HCT116 (cell line): Measurements from ENCODE around the gene CIRBP. TPM values are rescaled to one million over a fixed set of nuclear protein-coding genes. Genes with fewer than 3 reads are reported as not detected.

Source experiments
- ATAC-seq: fragments of 200-7000 bp; cut with Tn5 transposase; 2 replicates; pipeline ENCODE4 v1.9.1; 2020; ENCODE audit warnings: mild to moderate bottlenecking, moderate library complexity
- BruUV-seq: library from RNA; stranded (reverse); fragments of 400-500 nt; replicated peaks from 2 replicates; lab custom pipeline; 2021; lab: Mats Ljungman, UMichigan
- CTCF ChIA-PET: fragments of 300-600 bp; sonication (Branson Sonifier 250); formaldehyde crosslinking; loops from one replicate; lab custom pipeline; 2021; ENCODE audit warnings: antibody characterized with exemption; lab: Charles Lee
- POLR2A ChIA-PET: fragments of 300-600, 350-600 bp; sonication (Branson Sonifier 250); formaldehyde crosslinking; loops from one replicate; lab custom pipeline; 2021; ENCODE audit warnings: antibody characterized with exemption; lab: Charles Lee
- RAD21 ChIA-PET, 2 experiments: fragments of 300-600 bp; sonication (Branson Sonifier 250); formaldehyde crosslinking; loops; one replicate each; lab custom pipeline; 2023; ENCODE audit warnings: low total read pairs in 2 of 2; ENCODE audit not compliant: uncharacterized antibody in 2 of 2, unreplicated experiment in 2 of 2, low non-redundant PET in 1 of 2; lab: Charles Lee
- DNase-seq: peaks from one replicate; pipeline ENCODE4 v3.0.0-alpha.2; 2010; ENCODE audit warnings: low read depth, low spot score
- H2AFZ ChIP-seq: fragments of 200-600 bp; shearing (Covaris generic), sonication (generic); 2 replicates; pipeline ENCODE4 v1.6.1; 2017; ENCODE audit warnings: low read depth, mixed run types, mixed read lengths, antibody characterized with exemption, low read length; ENCODE audit not compliant: poor library complexity, severe bottlenecking
- H3K27ac ChIP-seq: 2 replicates; pipeline ENCODE4 v1.5.1; 2012; ENCODE audit warnings: low read depth, low read length
- H3K27me3 ChIP-seq: fragments of 200-600 bp; sonication (generic); 2 replicates; pipeline ENCODE4 v1.6.1; 2016; ENCODE audit warnings: mixed run types, low read length, mixed read lengths; ENCODE audit not compliant: insufficient read depth
- H3K36me3 ChIP-seq, 2 experiments: fragments of 200-500 bp in 1 of 2; fragments of 200-600 bp in 1 of 2; sonication (Bioruptor generic) in 1 of 2; sonication (generic) in 1 of 2; 2 replicates each; pipeline versions ENCODE4 v1.5.1 to v1.6.1; 2014 to 2016; ENCODE audit warnings: low read length in 2 of 2, inconsistent platforms in 1 of 2, mixed read lengths in 1 of 2, mixed run types in 1 of 2; ENCODE audit not compliant: insufficient read depth in 2 of 2, control insufficient read depth in 1 of 2
- H3K4me1 ChIP-seq, 2 experiments: fragments of 200-600 bp in 1 of 2; sonication (generic) in 1 of 2; 2 replicates each; pipeline versions ENCODE4 v1.5.1 to v1.6.1; 2012 to 2017; ENCODE audit warnings: low read length in 2 of 2, inconsistent platforms in 1 of 2, mild to moderate bottlenecking in 1 of 2, mixed read lengths in 1 of 2, mixed run types in 1 of 2, moderate library complexity in 1 of 2; ENCODE audit not compliant: insufficient read depth in 2 of 2, control insufficient read depth in 1 of 2
- H3K4me2 ChIP-seq: fragments of 200-600 bp; sonication (generic); 2 replicates; pipeline ENCODE4 v1.6.1; 2017; ENCODE audit warnings: mixed run types, low read length, mixed read lengths
- H3K4me3 ChIP-seq, 2 experiments: fragments of 200-600 bp in 1 of 2; sonication (generic) in 1 of 2; replicated peaks in 1 of 2; 2 replicates each; pipeline ENCODE4 v1.5.1; 2011 to 2016; ENCODE audit warnings: low read length in 2 of 2, control low read depth in 1 of 2, low read depth in 1 of 2, mild to moderate bottlenecking in 1 of 2, mixed read lengths in 1 of 2, mixed run types in 1 of 2
- H3K79me2 ChIP-seq: fragments of 200-600 bp; sonication (generic); 2 replicates; pipeline ENCODE4 v1.6.1; 2017; ENCODE audit warnings: mild to moderate bottlenecking, mixed run types, low read length, moderate library complexity, mixed read lengths; ENCODE audit not compliant: insufficient read depth
- H3K9ac ChIP-seq: fragments of 200-600 bp; sonication (generic); 2 replicates; pipeline ENCODE4 v1.6.1; 2016; ENCODE audit warnings: low read length, mixed read lengths
- H3K9me2 ChIP-seq: fragments of 200-600 bp; sonication (generic), shearing (Covaris generic); 2 replicates; pipeline ENCODE4 v1.6.1; 2017; ENCODE audit warnings: mixed run types, mild to moderate bottlenecking, moderate library complexity; ENCODE audit not compliant: insufficient read depth
- H3K9me3 ChIP-seq, 2 experiments: fragments of 200-500 bp in 1 of 2; fragments of 200-600 bp in 1 of 2; sonication (Bioruptor generic) in 1 of 2; sonication (generic) in 1 of 2; 2 replicates each; pipeline ENCODE4 v1.6.1; 2014 to 2017; ENCODE audit warnings: low read length in 2 of 2, mixed read lengths in 2 of 2, inconsistent platforms in 1 of 2, low read depth in 1 of 2, mild to moderate bottlenecking in 1 of 2, mixed run types in 1 of 2, moderate library complexity in 1 of 2; ENCODE audit not compliant: control insufficient read depth in 1 of 2, insufficient read depth in 1 of 2
- H4K20me1 ChIP-seq: fragments of 200-600 bp; sonication (generic), shearing (Covaris generic); 2 replicates; pipeline ENCODE4 v1.6.1; 2017; ENCODE audit warnings: mixed run types, mild to moderate bottlenecking, moderate library complexity; ENCODE audit not compliant: insufficient read depth
- CBX3 ChIP-seq: IDR thresholded peaks from 2 replicates; pipeline ENCODE4 v1.6.1; 2012; ENCODE audit warnings: low read depth
- CEBPB ChIP-seq: IDR thresholded peaks from 2 replicates; pipeline ENCODE4 v1.6.1; 2012; ENCODE audit warnings: low read depth
- EGR1 ChIP-seq: IDR thresholded peaks from 2 replicates; pipeline ENCODE4 v1.6.1; 2012; ENCODE audit warnings: low read depth
- EZH2 ChIP-seq: fragments of 200-600 bp; sonication (generic); IDR thresholded peaks from 2 replicates; pipeline ENCODE4 v1.6.1; 2017; ENCODE audit warnings: antibody characterized with exemption, mixed run types
- EZH2phosphoT487 ChIP-seq: fragments of 200-600 bp; IDR thresholded peaks from 2 replicates; pipeline ENCODE4 v1.6.1; 2018; ENCODE audit warnings: antibody characterized with exemption, borderline replicate concordance
- JUND ChIP-seq: IDR thresholded peaks from 2 replicates; pipeline ENCODE4 v1.6.1; 2012
- POLR2A ChIP-seq: IDR thresholded peaks from 2 replicates; pipeline ENCODE4 v1.7.0; 2011; ENCODE audit warnings: borderline replicate concordance; ENCODE audit not compliant: insufficient read depth, insufficient read length; ENCODE audit errors: extremely low read depth
- POLR2AphosphoS5 ChIP-seq: IDR thresholded peaks from 2 replicates; pipeline ENCODE4 v1.6.1; 2011; ENCODE audit warnings: mild to moderate bottlenecking, low read depth, low read length, moderate library complexity
- SIN3A ChIP-seq: IDR thresholded peaks from 2 replicates; pipeline ENCODE4 v1.6.1; 2012; ENCODE audit warnings: low read depth
- SRF ChIP-seq: IDR thresholded peaks from 2 replicates; pipeline ENCODE4 v1.6.1; 2012; ENCODE audit warnings: low read depth
- ZFX ChIP-seq: fragments of 450-650 bp; IDR thresholded peaks from 2 replicates; pipeline ENCODE4 v1.6.1; 2017
- ZNF274 ChIP-seq: fragments of 200-500 bp; sonication (Bioruptor generic); IDR thresholded peaks from 2 replicates; pipeline ENCODE4 v1.6.1; 2014; ENCODE audit warnings: mild to moderate bottlenecking, low read depth, low read length, inconsistent platforms
- intact Hi-C: fragments of 100-400 bp; cut with micrococcal nuclease; formaldehyde crosslinking; loops from 2 replicates; pipeline ENCODE4 v1.10.0; 2022
- total RNA-seq: library from RNA; stranded (reverse); gene quantifications from one replicate; pipeline ENCODE4 v1.2.1, GENCODE V29; 2021; ENCODE audit not compliant: unreplicated experiment
- TF ChIP-seq, protein P1 (sequence below): IDR thresholded peaks from 2 replicates; pipeline ENCODE4 v1.6.1; 2012; ENCODE audit warnings: low read depth
- TF ChIP-seq, protein P2 (sequence below): IDR thresholded peaks from 2 replicates; pipeline ENCODE4 v1.6.1; 2012
- TF ChIP-seq, protein P3 (sequence below), 3 experiments: fragments of 200-600 bp in 1 of 3; sonication (generic) in 1 of 3; IDR thresholded peaks in 2 of 3; conservative IDR thresholded peaks in 1 of 3; 2 replicates each; pipeline ENCODE4 v1.5.1; 2012 to 2017; ENCODE audit warnings: low read depth in 2 of 3, low read length in 2 of 3, antibody characterized with exemption in 1 of 3, borderline replicate concordance in 1 of 3, control low read depth in 1 of 3, mild to moderate bottlenecking in 1 of 3, mixed read lengths in 1 of 3, mixed run types in 1 of 3, moderate library complexity in 1 of 3; ENCODE audit not compliant: insufficient read depth in 1 of 3
- TF ChIP-seq, protein P4 (sequence below): IDR thresholded peaks from 2 replicates; pipeline ENCODE4 v1.6.1; 2012

Gene CIRBP
- total RNA-seq, 1 experiment from 2014 or later = 276 TPM

DNA sequence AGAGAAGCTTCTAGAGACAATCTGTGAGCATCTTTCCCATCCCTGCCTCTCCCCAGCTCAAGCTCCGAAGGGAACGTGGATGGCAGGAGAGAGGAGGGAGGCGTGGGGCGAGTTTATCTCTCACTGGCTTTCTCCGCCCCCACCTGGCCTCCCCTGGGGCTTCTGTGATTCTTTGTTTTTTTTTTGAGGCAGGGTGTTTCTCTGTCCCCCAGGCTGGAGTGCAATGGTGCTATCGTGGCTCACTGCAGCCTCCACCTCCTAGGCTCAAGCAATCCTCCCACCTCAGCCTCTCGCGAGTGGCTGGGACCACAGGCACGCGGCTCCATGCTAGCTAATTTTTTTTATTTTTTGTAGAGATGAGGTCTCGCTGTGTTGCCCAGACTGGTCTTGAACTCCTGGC is 39.6 kb downstream of the CIRBP start:
- no peak for TF ChIP-seq POLR2A
- TF ChIP-seq EZH2phosphoT487 = no peak
- no peak for TF ChIP-seq ZNF274
- TF ChIP-seq SIN3A = no peak
- TF ChIP-seq JUND = no peak
- TF ChIP-seq ZFX = no peak
- no peak for TF ChIP-seq EZH2
- TF ChIP-seq, protein P1, sequence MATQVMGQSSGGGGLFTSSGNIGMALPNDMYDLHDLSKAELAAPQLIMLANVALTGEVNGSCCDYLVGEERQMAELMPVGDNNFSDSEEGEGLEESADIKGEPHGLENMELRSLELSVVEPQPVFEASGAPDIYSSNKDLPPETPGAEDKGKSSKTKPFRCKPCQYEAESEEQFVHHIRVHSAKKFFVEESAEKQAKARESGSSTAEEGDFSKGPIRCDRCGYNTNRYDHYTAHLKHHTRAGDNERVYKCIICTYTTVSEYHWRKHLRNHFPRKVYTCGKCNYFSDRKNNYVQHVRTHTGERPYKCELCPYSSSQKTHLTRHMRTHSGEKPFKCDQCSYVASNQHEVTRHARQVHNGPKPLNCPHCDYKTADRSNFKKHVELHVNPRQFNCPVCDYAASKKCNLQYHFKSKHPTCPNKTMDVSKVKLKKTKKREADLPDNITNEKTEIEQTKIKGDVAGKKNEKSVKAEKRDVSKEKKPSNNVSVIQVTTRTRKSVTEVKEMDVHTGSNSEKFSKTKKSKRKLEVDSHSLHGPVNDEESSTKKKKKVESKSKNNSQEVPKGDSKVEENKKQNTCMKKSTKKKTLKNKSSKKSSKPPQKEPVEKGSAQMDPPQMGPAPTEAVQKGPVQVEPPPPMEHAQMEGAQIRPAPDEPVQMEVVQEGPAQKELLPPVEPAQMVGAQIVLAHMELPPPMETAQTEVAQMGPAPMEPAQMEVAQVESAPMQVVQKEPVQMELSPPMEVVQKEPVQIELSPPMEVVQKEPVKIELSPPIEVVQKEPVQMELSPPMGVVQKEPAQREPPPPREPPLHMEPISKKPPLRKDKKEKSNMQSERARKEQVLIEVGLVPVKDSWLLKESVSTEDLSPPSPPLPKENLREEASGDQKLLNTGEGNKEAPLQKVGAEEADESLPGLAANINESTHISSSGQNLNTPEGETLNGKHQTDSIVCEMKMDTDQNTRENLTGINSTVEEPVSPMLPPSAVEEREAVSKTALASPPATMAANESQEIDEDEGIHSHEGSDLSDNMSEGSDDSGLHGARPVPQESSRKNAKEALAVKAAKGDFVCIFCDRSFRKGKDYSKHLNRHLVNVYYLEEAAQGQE = no peak
- TF ChIP-seq EGR1 = no peak
- TF ChIP-seq, protein P2, sequence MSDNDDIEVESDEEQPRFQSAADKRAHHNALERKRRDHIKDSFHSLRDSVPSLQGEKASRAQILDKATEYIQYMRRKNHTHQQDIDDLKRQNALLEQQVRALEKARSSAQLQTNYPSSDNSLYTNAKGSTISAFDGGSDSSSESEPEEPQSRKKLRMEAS = no peak
- no peak for TF ChIP-seq POLR2AphosphoS5
- TF ChIP-seq SRF = no peak
- TF ChIP-seq, protein P3, sequence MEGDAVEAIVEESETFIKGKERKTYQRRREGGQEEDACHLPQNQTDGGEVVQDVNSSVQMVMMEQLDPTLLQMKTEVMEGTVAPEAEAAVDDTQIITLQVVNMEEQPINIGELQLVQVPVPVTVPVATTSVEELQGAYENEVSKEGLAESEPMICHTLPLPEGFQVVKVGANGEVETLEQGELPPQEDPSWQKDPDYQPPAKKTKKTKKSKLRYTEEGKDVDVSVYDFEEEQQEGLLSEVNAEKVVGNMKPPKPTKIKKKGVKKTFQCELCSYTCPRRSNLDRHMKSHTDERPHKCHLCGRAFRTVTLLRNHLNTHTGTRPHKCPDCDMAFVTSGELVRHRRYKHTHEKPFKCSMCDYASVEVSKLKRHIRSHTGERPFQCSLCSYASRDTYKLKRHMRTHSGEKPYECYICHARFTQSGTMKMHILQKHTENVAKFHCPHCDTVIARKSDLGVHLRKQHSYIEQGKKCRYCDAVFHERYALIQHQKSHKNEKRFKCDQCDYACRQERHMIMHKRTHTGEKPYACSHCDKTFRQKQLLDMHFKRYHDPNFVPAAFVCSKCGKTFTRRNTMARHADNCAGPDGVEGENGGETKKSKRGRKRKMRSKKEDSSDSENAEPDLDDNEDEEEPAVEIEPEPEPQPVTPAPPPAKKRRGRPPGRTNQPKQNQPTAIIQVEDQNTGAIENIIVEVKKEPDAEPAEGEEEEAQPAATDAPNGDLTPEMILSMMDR (IDR thresholded peaks at IDR 0.05 in 2 of 3, conservative IDR thresholded peaks at IDR 0.05 in 1 of 3; ENCODE audit: borderline replicate concordance in 1 of 3, insufficient read depth in 1 of 3, low read depth in 2 of 3, low read length in 2 of 3) = no peak
- TF ChIP-seq CBX3 = no peak
- no peak for TF ChIP-seq CEBPB
- TF ChIP-seq, protein P4, sequence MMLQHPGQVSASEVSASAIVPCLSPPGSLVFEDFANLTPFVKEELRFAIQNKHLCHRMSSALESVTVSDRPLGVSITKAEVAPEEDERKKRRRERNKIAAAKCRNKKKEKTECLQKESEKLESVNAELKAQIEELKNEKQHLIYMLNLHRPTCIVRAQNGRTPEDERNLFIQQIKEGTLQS = no peak
- TF ChIP-seq, all 23 proteins: peak for 0
- ChIA-PET CTCF (interaction anchor here (0.7 kb wide), 1 partner anchor 29 kb away, joined by 3 read pairs; no protein-coding TSS in a partner anchor), POLR2A (no interaction called here), RAD21 (no interaction called here)
- BruUV-seq = no TSS peak
- no peak overlapping the region for H3K4me2 ChIP-seq
- intact Hi-C loops = no loop called here
- no peaks in the 10 kb centered on the region for H3K27me3 ChIP-seq
- no peak overlapping the region for H3K4me3 ChIP-seq
- peaks cover 9 to 17% of the 10 kb centered on the region in 2 experiments for H3K4me1 ChIP-seq
- no peaks in the 10 kb centered on the region for H3K36me3 ChIP-seq
- no peaks in the 10 kb centered on the region for H3K9me2 ChIP-seq
- no peak overlapping the region for H2AFZ ChIP-seq
- H4K20me1 ChIP-seq = no peaks in the 10 kb centered on the region
- DNase-seq (no peak), ATAC-seq (no peak)
- H3K9ac ChIP-seq = no peak overlapping the region
- H3K79me2 ChIP-seq = no peaks in the 10 kb centered on the region
- no peaks in the 10 kb centered on the region for H3K9me3 ChIP-seq
- H3K27ac ChIP-seq = no peak overlapping the region
